Activated CD4-positive, alpha-beta T cell treated with anti-CD3 and anti-CD28 coated beads for 36 hours (primary cell): ENCODE data around the gene P4HB. TPM values are rescaled to one million over a fixed set of nuclear protein-coding genes. Genes with fewer than 3 reads are reported as not detected.

Experiments
- ATAC-seq: fragments of 200-7000 bp; cut with Tn5 transposase; one replicate; pipeline ENCODE4 v1.10.0; 2021; ENCODE audit warnings: mild to moderate bottlenecking, moderate library complexity
- CTCF ChIA-PET: fragments of 350-600 bp; sonication (Branson Sonifier 250); formaldehyde crosslinking; loops from one replicate; lab custom pipeline; 2021; ENCODE audit warnings: antibody characterized with exemption; lab: Charles Lee
- POLR2A ChIA-PET: fragments of 350-600 bp; sonication (Branson Sonifier 250); formaldehyde crosslinking; loops from one replicate; lab custom pipeline; 2021; ENCODE audit warnings: antibody characterized with exemption, inconsistent platforms; lab: Charles Lee
- DNase-seq: peaks from one replicate; pipeline ENCODE4 v3.0.0-alpha.2; 2020
- H3K27ac Mint-ChIP-seq: one replicate; pipeline ENCODE4 v1.8.0; 2021; ENCODE audit warnings: mixed read lengths
- H3K27me3 Mint-ChIP-seq: one replicate; pipeline ENCODE4 v1.8.0; 2021; ENCODE audit warnings: mixed read lengths
- H3K36me3 Mint-ChIP-seq: one replicate; pipeline ENCODE4 v1.8.0; 2021; ENCODE audit warnings: low read depth, mixed read lengths
- H3K4me1 Mint-ChIP-seq: one replicate; pipeline ENCODE4 v1.8.0; 2021; ENCODE audit warnings: mixed read lengths
- H3K4me3 Mint-ChIP-seq: one replicate; pipeline ENCODE4 v1.8.0; 2021; ENCODE audit warnings: mild to moderate bottlenecking, moderate library complexity, mixed read lengths
- H3K9me3 Mint-ChIP-seq: one replicate; pipeline ENCODE4 v1.8.0; 2021; ENCODE audit warnings: low read depth, mixed read lengths
- intact Hi-C, 2 experiments: fragments of 100-400 bp; cut with DNase I in 1 of 2; cut with micrococcal nuclease in 1 of 2; formaldehyde crosslinking; loops; one replicate each; pipeline versions ENCODE4 v1.14.2 to v1.15.1; 2022 to 2024; cut with DNase I, micrococcal nuclease
- total RNA-seq, 2 experiments: library from RNA; stranded (reverse); gene quantifications; one replicate each; pipeline ENCODE4 v1.2.3, GENCODE V29; 2021

P4HB gene
- total RNA-seq, 2 experiments from 2014 or later: 414 to 578 TPM

GRCh38 chr17:81833160-81833920, 27.0 kb downstream of the P4HB start, which contains the start of gene MCRIP1:
Gene MCRIP1 (minus strand): TSS chr17:81833291. CDS start chr17:81824506, 8,785 bp downstream.
- Mint-ChIP-seq H3K36me3 (peaks cover 4% of the 10 kb centered on the region), H3K9me3 (no peaks in the 10 kb centered on the region), H3K4me3 (peak within 1 kb of the TSS; percentile 87), H3K4me1 (peaks cover 17% of the 10 kb centered on the region), H3K27me3 (no peaks in the 10 kb centered on the region), H3K27ac (peak within 1 kb of the TSS; percentile 91)
- ChIA-PET CTCF (interaction anchor here (0.6 to 1.0 kb wide), 3 partner anchors 103 to 314 kb away, joined by 3 read pairs; no protein-coding TSS in a partner anchor), POLR2A (interaction anchor here (1.1 to 1.7 kb wide), 2 partner anchors 17 to 40 kb away, joined by 3 to 6 read pairs; no protein-coding TSS in a partner anchor)
- peak; percentile 78 for ATAC-seq
- peak; percentile 98 for DNase-seq
- intact Hi-C loops: loop anchor here (1.0 to 5.0 kb wide), 21 partner anchors 27 to 538 kb away; partner anchors contain the start of genes ALYREF (in 1 of the 2), ANAPC11 (in 1 of the 2), ARHGDIA (in 1 of the 2) and ARL16 (in 1 of the 2)

- ATAC-seq: peak; percentile 41
- intact Hi-C loops: loop anchor here (1.0 to 5.0 kb wide), 24 partner anchors 28 to 609 kb away; partner anchors contain the start of genes P4HB (in 2 of the 2), ALYREF (in 1 of the 2), ANAPC11 (in 1 of the 2) and ARHGDIA (in 1 of the 2)
- DNase-seq: peak; percentile 76
- CTCF ChIA-PET: no interaction called here
- POLR2A ChIA-PET: interaction anchor here (1.7 kb wide), 1 partner anchor 40 kb away, joined by 6 read pairs; no protein-coding TSS in a partner anchor
- peak overlapping the region; percentile 91 for H3K27ac Mint-ChIP-seq
- no peaks in the 10 kb centered on the region for H3K27me3 Mint-ChIP-seq
- H3K4me3 Mint-ChIP-seq: peak overlapping the region; percentile 87
- H3K4me1 Mint-ChIP-seq: peaks cover 17% of the 10 kb centered on the region
- no peaks in the 10 kb centered on the region for H3K9me3 Mint-ChIP-seq
- H3K36me3 Mint-ChIP-seq: peaks cover 4% of the 10 kb centered on the region
Observed at GRCh38 chr17:81832608-81833159, 27.7 kb downstream of the P4HB start.

- H3K27ac Mint-ChIP-seq: peak overlapping the region; percentile 91
- ChIA-PET POLR2A (no interaction called here), CTCF (no interaction called here)
- peak; percentile 79 for DNase-seq
- H3K9me3 Mint-ChIP-seq: no peaks in the 10 kb centered on the region
- ATAC-seq: peak; percentile 58
- peaks cover 17% of the 10 kb centered on the region for H3K4me1 Mint-ChIP-seq
- H3K4me3 Mint-ChIP-seq: peak overlapping the region; percentile 87
- intact Hi-C loops: loop anchor here (1.0 to 5.0 kb wide), 7 partner anchors 28 to 609 kb away; partner anchors contain the start of genes P4HB (in 1 of the 2) and PYCR1 (in 1 of the 2)
- no peaks in the 10 kb centered on the region for H3K27me3 Mint-ChIP-seq
- peaks cover 4% of the 10 kb centered on the region for H3K36me3 Mint-ChIP-seq
Observed at GRCh38 chr17:81831957-81832607, 28.3 kb downstream of the P4HB start.

GRCh38 chr17:81831563-81831956, 28.8 kb downstream of the P4HB start:
- POLR2A ChIA-PET: interaction anchor here (0.6 kb wide), 2 partner anchors 52 to 191 kb away, joined by 3 read pairs; partner anchors contain the start of genes CENPX and LRRC45
- Mint-ChIP-seq H3K27me3 (no peaks in the 10 kb centered on the region), H3K27ac (peak overlapping the region; percentile 91), H3K9me3 (no peaks in the 10 kb centered on the region), H3K4me3 (peak overlapping the region; percentile 87), H3K36me3 (peaks cover 4% of the 10 kb centered on the region), H3K4me1 (peaks cover 17% of the 10 kb centered on the region)
- DNase-seq (peak; percentile 42), ATAC-seq (peak; percentile 11)
- CTCF ChIA-PET: interaction anchor here (0.7 kb wide), 1 partner anchor 306 kb away, joined by 3 read pairs; no protein-coding TSS in a partner anchor
- intact Hi-C loops: loop anchor here in 1 of 2 experiments (5.0 kb wide), 1 partner anchor 106 kb away; the partner anchor contains the start of gene PYCR1

- Mint-ChIP-seq H3K4me1 (peaks cover 17% of the 10 kb centered on the region), H3K27ac (no peak overlapping the region), H3K36me3 (peaks cover 4% of the 10 kb centered on the region), H3K4me3 (no peak overlapping the region), H3K9me3 (no peaks in the 10 kb centered on the region), H3K27me3 (no peaks in the 10 kb centered on the region)
- intact Hi-C loops: loop anchor here in 1 of 2 experiments (5.0 kb wide), 1 partner anchor 107 kb away; the partner anchor contains the start of gene PYCR1
- no peak for ATAC-seq
- POLR2A ChIA-PET: no interaction called here
- CTCF ChIA-PET: no interaction called here
- DNase-seq: no peak
Observed at GRCh38 chr17:81829858-81830257, 30.5 kb downstream of the P4HB start.

- Mint-ChIP-seq H3K4me3 (no peak overlapping the region), H3K36me3 (peaks cover 4% of the 10 kb centered on the region), H3K4me1 (peaks cover 15% of the 10 kb centered on the region), H3K9me3 (no peaks in the 10 kb centered on the region), H3K27ac (no peak overlapping the region), H3K27me3 (no peaks in the 10 kb centered on the region)
- POLR2A ChIA-PET: no interaction called here
- ATAC-seq (no peak), DNase-seq (no peak)
- CTCF ChIA-PET: no interaction called here
- intact Hi-C loops: no loop called here
Observed at GRCh38 chr17:81828656-81829055, 31.7 kb downstream of the P4HB start.

- CTCF ChIA-PET: no interaction called here
- H3K4me3 Mint-ChIP-seq: no peak overlapping the region
- peaks cover 2% of the 10 kb centered on the region for H3K4me1 Mint-ChIP-seq
- DNase-seq: no peak
- POLR2A ChIA-PET: no interaction called here
- H3K27me3 Mint-ChIP-seq: no peaks in the 10 kb centered on the region
- H3K36me3 Mint-ChIP-seq: no peaks in the 10 kb centered on the region
- H3K27ac Mint-ChIP-seq: peak overlapping the region; percentile 32
- no peaks in the 10 kb centered on the region for H3K9me3 Mint-ChIP-seq
- no peak for ATAC-seq
- intact Hi-C loops: no loop called here
Observed at GRCh38 chr17:81825841-81826466, 34.4 kb downstream of the P4HB start.

- POLR2A ChIA-PET: no interaction called here
- CTCF ChIA-PET: interaction anchor here (0.6 kb wide), 1 partner anchor 52 kb away, joined by 3 read pairs; no protein-coding TSS in a partner anchor
- H3K9me3 Mint-ChIP-seq: no peaks in the 10 kb centered on the region
- DNase-seq: no peak
- H3K27ac Mint-ChIP-seq: no peak overlapping the region
- ATAC-seq: no peak
- H3K36me3 Mint-ChIP-seq: no peaks in the 10 kb centered on the region
- H3K4me1 Mint-ChIP-seq: no peaks in the 10 kb centered on the region
- no peak overlapping the region for H3K4me3 Mint-ChIP-seq
- intact Hi-C loops: no loop called here
- H3K27me3 Mint-ChIP-seq: no peaks in the 10 kb centered on the region
Observed at GRCh38 chr17:81824595-81824994, 35.7 kb downstream of the P4HB start.

GRCh38 chr17:81823820-81824550, 36.4 kb downstream of the P4HB start:
- Mint-ChIP-seq H3K36me3 (no peaks in the 10 kb centered on the region), H3K27ac (no peak overlapping the region), H3K27me3 (no peaks in the 10 kb centered on the region), H3K9me3 (no peaks in the 10 kb centered on the region), H3K4me1 (no peaks in the 10 kb centered on the region), H3K4me3 (no peak overlapping the region)
- POLR2A ChIA-PET: no interaction called here
- DNase-seq (no peak), ATAC-seq (no peak)
- intact Hi-C loops: no loop called here
- CTCF ChIA-PET: interaction anchor here (0.6 kb wide), 1 partner anchor 53 kb away, joined by 3 read pairs; no protein-coding TSS in a partner anchor
